Heart right ventricle (tissue), 16 donors: Measurements from ENCODE around the gene C2orf74. TPM values are rescaled to one million over a fixed set of nuclear protein-coding genes. Genes with fewer than 3 reads are reported as not detected.

Source experiments
- ATAC-seq, 8 donors: fragments of 200-7000 bp; cut with Tn5 transposase; one replicate each; pipeline ENCODE4 v1.9.1; 2020; ENCODE audit warnings: mild to moderate bottlenecking in 8 of 8, moderate library complexity in 8 of 8, moderate number of reproducible peaks in 1 of 8
- DNase-seq, 2 donors: peaks; one replicate each; pipeline ENCODE4 v3.0.0-alpha.2; 2020
- H3K27ac ChIP-seq, 10 donors: fragments of 200-600 bp; sonication (generic) in 2 of 10; one replicate each; pipeline versions ENCODE4 v1.5.0 to v1.8.0; 2020 to 2022; ENCODE audit warnings: mild to moderate bottlenecking in 3 of 10
- H3K27me3 ChIP-seq, 7 donors: fragments of 200-600 bp; one replicate each; pipeline ENCODE4 v1.8.0; 2021 to 2022; ENCODE audit warnings: mild to moderate bottlenecking in 2 of 7
- H3K36me3 ChIP-seq, 9 donors: fragments of 200-600 bp; sonication (generic) in 1 of 9; one replicate each; pipeline versions ENCODE4 v1.5.0 to v1.8.0; 2020 to 2022; ENCODE audit warnings: mild to moderate bottlenecking in 2 of 9
- H3K4me1 ChIP-seq, 9 donors: fragments of 200-600 bp; sonication (generic) in 1 of 9; one replicate each; pipeline versions ENCODE4 v1.5.0 to v1.8.0; 2020 to 2022; ENCODE audit warnings: mild to moderate bottlenecking in 4 of 9
- H3K4me3 ChIP-seq, 10 donors: fragments of 200-600 bp; sonication (generic) in 2 of 10; one replicate each; pipeline versions ENCODE4 v1.5.0 to v1.8.0; 2020 to 2022; ENCODE audit warnings: mild to moderate bottlenecking in 7 of 10, moderate library complexity in 2 of 10
- H3K9me3 ChIP-seq, 11 donors: fragments of 200-600 bp in 10 of 11; sonication (generic) in 2 of 11; one replicate each; pipeline versions ENCODE4 v1.5.0 to v1.8.0; 2013 to 2022; ENCODE audit warnings: mild to moderate bottlenecking in 2 of 11, control low read depth in 1 of 11, moderate library complexity in 1 of 11
- CTCF ChIP-seq, 9 donors: fragments of 200-600 bp; sonication (generic) in 2 of 9; IDR thresholded peaks; one replicate each; pipeline versions ENCODE4 v1.5.0 to v1.8.0; 2021 to 2022; ENCODE audit warnings: antibody characterized with exemption in 9 of 9, mild to moderate bottlenecking in 5 of 9, moderate library complexity in 1 of 9
- WGBS, 2 donors: extraction: QIAGEN DNeasy Blood & Tissue Kit; methylation state at CpG; one replicate each; pipeline ENCODE4 v1.1.7; 2013; ENCODE audit warnings: inconsistent platforms in 1 of 2; 5-methylcytosine and 5-hydroxymethylcytosine counted together
- intact Hi-C, 10 donors: fragments of 100-400 bp; cut with DNase I; formaldehyde crosslinking; loops; one replicate each; pipeline versions ENCODE4 v1.11.1 to v1.14.2; 2022
- polyA plus RNA-seq, 2 donors: library from polyadenylated mRNA; stranded (reverse); fragments of 200-250 nt; gene quantifications; one replicate each; pipeline ENCODE4 v1.2.3, GENCODE V29; 2013
- total RNA-seq, 10 donors: library from RNA; stranded (reverse); fragmentation: NEBNext Ultra II Directional in 3 of 10; extraction: Animal tissue kit (Norgen Biotek cat#: 25700) in 3 of 10; gene quantifications; one replicate each; pipeline versions ENCODE4 v1.2.1 to v1.2.4, GENCODE V29; 2021 to 2023
- donor health status: Arrhythmogenic right ventricular cardiomyopathy.
- donor health status: ischemic (EF 13 %, LVEDD 7.1; RV severe dilation, severe dysfunction).
- donor health status: healthy with polysubstance abuse.
- donor health status: DM: no; HTN: yes; CAD: no.
- donor health status: DM: no; HTN: no; CAD: no.
- donor health status: ischemic (EF 25% LVEDD 6.9; RV normal size, moderate dysfunction).
- donor health status: ischemic (EF 25% LVEDD 5.7; RV mildly dilated, moderate dysfunction).
- donor health status: healthy.
- donor health status: DM: yes; HTN: yes; CAD: no.
- donor health status: Ischemic cardiomyopathy.
- donor health status: ischemic (EF 35%, LVEDD 5.7; RV mildly dilated, moderate dysfunction).
- donor health status: nonischemic (EF 11% LVEDD 7.7; RV severe dilation, severe dysfunction).
- donor health status: DM: yes; HTN: yes; CAD: no.
- donor health status: PGD.
- donor health status: ischemic (EF 29% LVEDD 5.4; RV normal size, mild dysfunction).
- donor health status: nonischemic (EF 23%, LVEDD 6.1; RV moderate dilation, normal function).

The C2orf74 gene
- total and polyA plus RNA-seq, 12 donors = 16.5 to 39.0 (median 24.0) TPM

- no peak for TF ChIP-seq CTCF (IDR thresholded peaks at IDR 0.05)
- Histone ChIP-seq H3K4me3 (no peak overlapping the region), H3K27me3 (no peaks in the 10 kb centered on the region), H3K9me3 (no peaks in the 10 kb centered on the region), H3K27ac (peak overlapping the region in 1 of 10 donors; percentile 3), H3K4me1 (peaks cover 17 to 36% (median 32%) of the 10 kb centered on the region in 9 donors), H3K36me3 (peaks cover 0 to 100% (median 79%) of the 10 kb centered on the region in 9 donors)
- no peak for ATAC-seq
- 91 to 93% methylated on average over 3 of the region's 3 CpGs for WGBS, 2 donors
- no peak for DNase-seq
- intact Hi-C loops = no loop called here
These were observed 22.3 kb downstream of the C2orf74 start for GRCh38 chr2:61184263-61184662.

DNA sequence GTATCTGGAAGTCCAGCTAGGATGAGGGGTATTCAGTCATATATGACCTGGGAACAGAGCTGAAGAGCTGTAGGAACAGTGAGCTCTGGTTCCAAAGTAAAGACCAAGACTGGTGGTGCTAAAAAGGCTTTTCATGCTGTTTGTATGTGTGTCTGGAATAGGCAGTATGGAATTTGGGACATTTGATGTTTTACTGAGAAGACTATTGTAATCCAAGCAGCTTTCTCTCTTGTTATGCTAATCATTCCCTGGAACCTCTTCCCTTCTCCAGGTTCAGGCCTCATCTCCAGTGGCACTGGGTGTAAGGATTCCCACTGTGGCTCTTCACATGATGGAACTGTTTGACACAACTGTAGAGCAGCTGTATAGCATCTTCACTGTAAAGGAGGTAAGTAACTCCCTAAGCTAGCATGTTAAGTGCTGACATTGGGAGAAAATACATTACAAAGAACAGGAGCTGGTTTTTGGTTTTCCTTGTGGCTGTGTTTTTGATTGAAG lies 23.3 kb downstream of the C2orf74 start:
- Histone ChIP-seq H3K9me3 (no peaks in the 10 kb centered on the region), H3K4me3 (no peak overlapping the region), H3K36me3 (peaks cover 0 to 100% (median 89%) of the 10 kb centered on the region in 9 donors), H3K27ac (no peak overlapping the region), H3K27me3 (no peaks in the 10 kb centered on the region), H3K4me1 (peaks cover 9 to 26% (median 22%) of the 10 kb centered on the region in 9 donors)
- no peak for TF ChIP-seq CTCF (IDR thresholded peaks at IDR 0.05)
- ATAC-seq (no peak), DNase-seq (no peak)
- intact Hi-C loops = no loop called here

- peaks cover 0 to 8% (median 4%) of the 10 kb centered on the region in 9 donors for H3K4me1 ChIP-seq
- WGBS, 2 donors = 87 to 88% methylated on average over 4 of the region's 4 CpGs
- DNase-seq = no peak
These were observed 25.1 kb downstream of the C2orf74 start for GRCh38 chr2:61187085-61187484.

More at GRCh38 chr2:61187085-61187484, 25.1 kb downstream of the C2orf74 start:
- no peak for ATAC-seq
- Histone ChIP-seq H3K4me3 (no peak overlapping the region), H3K36me3 (peaks cover 0 to 100% (median 80%) of the 10 kb centered on the region in 9 donors), H3K9me3 (no peaks in the 10 kb centered on the region), H3K27me3 (no peaks in the 10 kb centered on the region), H3K27ac (no peak overlapping the region)
- no peak for TF ChIP-seq CTCF (IDR thresholded peaks at IDR 0.05)
- intact Hi-C loops = no loop called here
